KMS-11 (cell line): ENCODE results near the gene OSBP.

ENCODE experiments used
- H2AFZ ChIP-seq: fragments of 200-600 bp; sonication (generic); 2 replicates; pipeline ENCODE4 v1.6.1; 2016; ENCODE audit warnings: antibody characterized with exemption, mixed run types, low read depth
- H3K27ac ChIP-seq: fragments of 200-600 bp; sonication (generic); 2 replicates; pipeline ENCODE4 v1.6.1; 2016; ENCODE audit warnings: mild to moderate bottlenecking, mixed run types
- H3K27me3 ChIP-seq: fragments of 200-600 bp; sonication (generic); 2 replicates; pipeline ENCODE4 v1.6.1; 2017; ENCODE audit warnings: mild to moderate bottlenecking, low read depth, mixed run types, moderate library complexity; ENCODE audit not compliant: insufficient read depth
- H3K36me3 ChIP-seq: fragments of 200-600 bp; sonication (generic); 2 replicates; pipeline ENCODE4 v1.6.1; 2017; ENCODE audit warnings: mild to moderate bottlenecking, mixed run types; ENCODE audit not compliant: insufficient read depth
- H3K4me1 ChIP-seq: fragments of 200-600 bp; sonication (generic); 2 replicates; pipeline ENCODE4 v1.6.1; 2016; ENCODE audit warnings: mild to moderate bottlenecking, low read depth, mixed run types; ENCODE audit not compliant: poor library complexity, severe bottlenecking
- H3K4me2 ChIP-seq: fragments of 200-600 bp; sonication (generic); 2 replicates; pipeline ENCODE4 v1.7.0; 2016; ENCODE audit warnings: mild to moderate bottlenecking, mixed run types
- H3K4me3 ChIP-seq: fragments of 200-600 bp; sonication (generic); IDR thresholded peaks from 2 replicates; pipeline ENCODE4 v1.6.1; 2017; ENCODE audit warnings: low read depth, low read length, mixed read lengths; ENCODE audit not compliant: insufficient read depth
- H3K79me2 ChIP-seq: fragments of 200-600 bp; sonication (generic); 2 replicates; pipeline ENCODE4 v1.6.1; 2016; ENCODE audit warnings: low read depth, mixed run types; ENCODE audit not compliant: insufficient read depth
- H3K9ac ChIP-seq: fragments of 200-600 bp; sonication (generic); 2 replicates; pipeline ENCODE4 v1.6.1; 2016; ENCODE audit warnings: mild to moderate bottlenecking, mixed run types
- H4K20me1 ChIP-seq: fragments of 200-600 bp; sonication (generic); 2 replicates; pipeline ENCODE4 v1.6.1; 2016; ENCODE audit warnings: mild to moderate bottlenecking, mixed run types; ENCODE audit not compliant: insufficient read depth
- CTCF ChIP-seq: fragments of 200-600 bp; sonication (generic); conservative IDR thresholded peaks from 2 replicates; pipeline ENCODE4 v1.6.1; 2017; ENCODE audit warnings: low read depth, mild to moderate bottlenecking, antibody characterized with exemption, low read length, moderate library complexity, mixed read lengths

OSBP gene

GRCh38 chr11:59542142-59542810 lies 73.3 kb downstream of the OSBP start:
- Histone ChIP-seq H3K27ac (no peak overlapping the region), H3K79me2 (no peaks in the 10 kb centered on the region), H3K4me2 (no peak overlapping the region), H3K4me3 (no peak overlapping the region), H3K27me3 (no peaks in the 10 kb centered on the region), H4K20me1 (no peaks in the 10 kb centered on the region), H3K4me1 (peaks cover 8% of the 10 kb centered on the region), H2AFZ (no peak overlapping the region), H3K36me3 (no peaks in the 10 kb centered on the region), H3K9ac (no peak overlapping the region)
- no peak for TF ChIP-seq CTCF

- Histone ChIP-seq H3K27ac (no peak overlapping the region), H3K4me3 (no peak overlapping the region), H2AFZ (no peak overlapping the region), H4K20me1 (no peaks in the 10 kb centered on the region), H3K9ac (no peak overlapping the region), H3K36me3 (no peaks in the 10 kb centered on the region), H3K27me3 (no peaks in the 10 kb centered on the region), H3K79me2 (no peaks in the 10 kb centered on the region), H3K4me1 (peaks cover 6% of the 10 kb centered on the region), H3K4me2 (no peak overlapping the region)
- TF ChIP-seq CTCF = no peak
Measured at GRCh38 chr11:59534676-59535075, 80.9 kb downstream of the OSBP start.

GRCh38 chr11:59532620-59533019 lies 83.0 kb downstream of the OSBP start:
- TF ChIP-seq CTCF = no peak
- H3K36me3 ChIP-seq = no peaks in the 10 kb centered on the region
- no peak overlapping the region for H2AFZ ChIP-seq
- no peaks in the 10 kb centered on the region for H3K27me3 ChIP-seq
- no peak overlapping the region for H3K4me2 ChIP-seq
- H4K20me1 ChIP-seq = no peaks in the 10 kb centered on the region
- no peak overlapping the region for H3K9ac ChIP-seq
- peaks cover under 1% of the 10 kb centered on the region for H3K4me1 ChIP-seq
- H3K79me2 ChIP-seq = no peaks in the 10 kb centered on the region
- no peak overlapping the region for H3K27ac ChIP-seq
- no peak overlapping the region for H3K4me3 ChIP-seq

GRCh38 chr11:59528711-59529110 lies 86.9 kb downstream of the OSBP start:
- Histone ChIP-seq H3K27me3 (no peaks in the 10 kb centered on the region), H3K9ac (no peak overlapping the region), H4K20me1 (no peaks in the 10 kb centered on the region), H3K4me1 (no peaks in the 10 kb centered on the region), H3K79me2 (no peaks in the 10 kb centered on the region), H3K27ac (no peak overlapping the region), H3K4me2 (no peak overlapping the region), H3K4me3 (no peak overlapping the region), H2AFZ (no peak overlapping the region), H3K36me3 (no peaks in the 10 kb centered on the region)
- TF ChIP-seq CTCF = no peak
